Stimulated activated CD4-positive, alpha-beta T cell treated with anti-CD3 and anti-CD28 coated beads, TNF-alpha, amount 100 ng/mL, for 48 hours (primary cell): Measurements from ENCODE around the gene G2E3.

Experiments used
- DNase-seq, 3 donors: peaks; one replicate each; pipeline ENCODE4 v3.0.0-alpha.2; 2020; ENCODE audit warnings: low read depth in 3 of 3

G2E3 gene

DNA sequence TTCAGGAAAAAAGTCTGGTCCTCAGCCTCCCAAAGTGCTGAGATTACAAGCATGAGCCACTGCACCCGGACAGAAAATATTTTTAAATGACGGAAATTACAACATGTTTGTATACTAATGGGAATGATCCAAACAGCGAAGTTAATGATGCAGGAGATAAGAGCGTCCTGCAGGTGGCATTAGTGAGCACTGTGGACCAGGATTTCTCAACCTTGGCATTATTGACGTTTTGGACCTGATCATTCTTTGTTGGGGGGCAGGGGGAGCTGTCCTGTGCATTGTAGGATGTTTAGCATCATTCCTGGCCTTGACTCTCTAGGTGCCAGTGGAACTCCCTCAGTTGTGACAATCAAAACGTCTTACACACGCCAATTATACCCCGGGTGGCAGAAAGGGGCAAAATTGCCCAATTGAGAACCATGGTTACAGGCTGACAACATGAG, 97.3 kb downstream of the G2E3 start:
- peak in 1 of 3 donors; percentile 18 for DNase-seq

DNA sequence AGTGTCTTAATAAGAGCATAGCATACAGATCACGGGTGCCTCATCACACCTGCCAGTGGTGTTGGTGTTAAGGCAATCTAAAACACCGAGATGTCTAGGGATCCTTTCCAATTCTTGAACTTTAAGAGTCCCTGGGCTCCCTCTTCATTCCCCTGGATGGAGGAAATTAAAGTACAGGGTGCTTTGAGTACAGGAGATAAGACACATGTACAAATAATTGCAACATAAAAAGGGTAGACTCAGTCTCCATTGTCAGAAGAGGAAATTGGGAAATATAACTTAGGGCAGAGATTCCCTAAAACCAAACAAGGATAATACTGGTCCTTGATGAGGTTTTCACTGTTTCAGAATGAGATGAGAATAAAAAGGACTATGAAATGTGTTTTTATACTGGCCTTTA, 98.1 kb downstream of the G2E3 start:
- DNase-seq, result no peak

DNA sequence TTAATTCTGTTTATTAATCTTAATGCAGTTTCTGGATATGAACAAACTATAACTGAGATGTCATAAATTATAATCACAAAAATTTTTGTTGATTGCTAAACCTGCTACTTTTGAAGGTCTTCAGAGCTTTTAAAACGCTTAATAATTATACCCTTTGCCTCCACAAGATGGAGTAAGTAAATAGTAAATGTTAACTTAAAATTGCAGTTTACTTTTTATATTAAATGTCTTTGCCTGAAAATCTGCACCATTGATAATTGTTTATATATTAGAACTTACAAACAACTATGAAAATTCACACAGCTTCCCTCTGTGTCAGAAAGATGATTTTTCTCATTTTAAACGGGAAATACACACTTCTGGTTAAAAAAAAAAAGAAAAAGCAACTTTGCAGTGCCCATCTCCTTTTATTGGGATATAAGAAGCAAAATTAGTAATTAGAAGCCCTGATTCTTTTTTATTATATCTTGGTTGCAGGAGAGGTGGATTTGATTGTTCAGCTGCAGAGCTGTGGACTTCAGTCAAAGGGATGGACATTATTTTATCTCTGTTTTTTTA, 98.7 kb downstream of the G2E3 start:
- DNase-seq, result no peak

- DNase-seq, result no peak
These were observed 99.7 kb downstream of the G2E3 start for GRCh38 chr14:30658645-30659044.

- DNase-seq, result no peak
These were observed 110.6 kb downstream of the G2E3 start for GRCh38 chr14:30669594-30669993.
